Occipital lobe (tissue), 2 donors: ENCODE data around the gene PKP1. TPM values are rescaled to one million over a fixed set of nuclear protein-coding genes. Genes with fewer than 3 reads are reported as not detected.

Experiments used
- DNase-seq: peaks from one replicate; lab custom pipeline; 2025; lab: John Stamatoyannopoulos, UW
- total RNA-seq: library from RNA; depleted of rRNA; stranded (reverse); fragments of >200 nt; gene quantifications from one replicate; pipeline ENCODE4 v1.2.3, GENCODE V29; 2014

PKP1 gene
- total RNA-seq, 1 donor from 2014 or later: 0.16 TPM

DNA sequence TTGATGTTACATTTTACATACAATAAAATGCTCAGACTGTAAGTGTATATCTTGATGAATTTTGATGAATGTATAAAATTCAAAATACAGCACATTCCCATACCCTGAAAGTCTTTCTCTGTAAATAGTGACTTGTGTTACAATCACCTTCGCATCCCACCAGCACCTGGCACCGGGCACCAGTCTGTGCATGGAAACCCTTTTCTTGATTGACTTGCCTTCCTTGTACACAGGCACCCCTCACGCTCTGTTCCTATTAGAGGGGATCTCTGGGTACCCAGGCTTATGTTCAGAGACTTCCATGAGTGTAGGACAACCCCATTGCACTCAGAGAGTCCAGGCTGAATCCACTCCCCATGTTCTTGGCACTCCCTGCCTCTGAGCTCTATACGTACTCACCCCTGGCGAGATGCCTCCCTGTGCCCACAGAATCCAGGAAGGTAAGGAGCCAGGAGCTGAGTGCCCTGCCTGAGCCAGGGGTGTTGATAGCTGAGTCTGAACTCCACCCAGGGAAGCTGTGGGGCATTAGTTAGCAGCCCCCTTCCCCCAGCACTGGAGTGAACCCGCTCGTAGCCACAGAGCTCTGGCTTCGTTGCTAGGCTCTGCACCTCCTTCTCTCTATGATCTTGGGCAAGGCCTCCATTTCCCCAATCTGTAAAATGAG, 22.5 kb upstream of the PKP1 start:
- no peak for DNase-seq

DNA sequence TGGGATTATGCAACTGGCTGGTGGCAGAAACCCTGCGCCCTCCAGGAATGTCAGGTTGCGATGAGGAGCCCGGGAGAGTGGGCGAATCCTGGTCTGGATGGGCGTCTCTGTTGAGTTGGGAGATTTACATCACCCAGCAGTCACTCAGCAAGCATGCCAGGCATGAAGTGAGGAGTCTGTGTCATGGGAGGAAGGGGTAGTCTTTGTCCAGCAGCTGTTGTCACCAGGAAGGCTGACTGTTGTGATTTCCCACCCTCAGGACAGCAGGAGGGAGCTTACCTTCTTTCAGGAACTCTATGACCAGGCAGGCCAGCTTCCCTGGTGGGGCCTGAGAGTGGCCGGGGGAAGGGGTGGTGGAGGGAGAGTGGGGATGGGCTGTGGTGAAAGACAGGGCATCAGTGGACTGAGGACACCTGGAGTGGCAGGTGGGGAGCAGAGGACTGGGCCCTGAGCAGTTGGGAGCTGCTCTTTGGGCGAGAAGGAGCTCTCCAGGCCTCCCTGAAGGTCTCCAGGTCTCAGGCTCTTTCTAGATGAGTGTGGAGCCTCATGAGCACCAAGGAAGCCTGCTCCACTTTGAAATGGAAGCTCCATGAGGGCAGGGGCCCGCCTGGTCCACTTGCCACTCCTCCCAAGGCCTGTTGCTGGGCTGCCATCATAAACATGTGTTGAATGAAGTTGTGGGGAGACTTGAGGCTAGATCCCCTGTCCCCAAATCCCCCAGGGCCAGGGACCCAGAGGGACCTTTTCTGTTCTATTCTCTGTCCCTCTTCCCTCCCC, 21.3 kb upstream of the PKP1 start:
- DNase-seq: no peak

DNA sequence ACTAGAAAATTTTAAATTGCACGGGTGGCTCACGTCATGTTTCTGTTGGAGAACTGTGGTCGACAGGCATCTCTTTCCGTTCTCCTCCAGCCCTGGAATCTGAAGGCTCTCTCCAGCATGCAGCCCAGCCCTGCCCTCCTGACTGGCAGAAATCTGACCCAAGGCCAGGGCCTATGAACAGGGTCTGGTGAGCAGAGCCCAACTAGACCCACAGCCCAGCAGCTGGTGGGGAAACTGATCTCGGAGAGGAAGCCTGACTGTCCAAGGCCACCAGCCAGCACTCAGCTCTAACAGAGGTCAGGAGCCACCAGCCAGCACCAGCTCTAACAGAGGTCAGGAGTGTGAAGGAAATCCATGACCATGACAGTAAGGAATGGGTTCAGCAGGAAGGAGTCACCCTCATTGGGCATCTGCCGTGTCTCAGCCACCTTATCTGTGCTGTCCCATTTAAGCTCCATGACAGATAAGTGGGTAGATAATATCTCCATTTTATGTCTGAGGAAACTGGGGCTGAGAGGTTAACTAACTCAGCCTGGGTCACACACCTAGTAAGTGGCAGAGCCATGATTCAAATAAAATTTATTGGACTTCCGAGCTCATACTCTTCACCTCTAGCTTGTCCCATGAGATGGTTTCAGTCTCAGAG, 20.2 kb upstream of the PKP1 start:
- DNase-seq: no peak

DNA sequence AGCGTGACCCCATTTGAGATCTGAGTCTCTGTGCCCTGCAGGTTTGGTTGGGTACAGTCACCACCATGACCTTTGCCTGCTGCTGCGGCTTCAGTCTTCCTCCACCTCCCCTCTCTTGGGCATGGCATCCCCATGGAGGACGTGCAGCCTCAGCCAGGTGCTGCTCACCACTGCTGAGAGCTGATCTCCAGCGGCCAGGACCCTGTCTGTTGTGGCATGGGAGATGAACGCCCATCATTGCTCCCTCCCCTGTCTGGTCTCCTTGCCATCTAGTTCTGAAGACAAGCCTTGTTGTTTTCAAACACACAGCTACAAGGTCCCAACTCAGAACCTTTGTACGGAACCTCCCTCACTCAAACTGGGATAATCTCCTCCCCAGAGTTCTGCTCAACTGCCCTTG, 19.2 kb upstream of the PKP1 start:
- no peak for DNase-seq

DNA sequence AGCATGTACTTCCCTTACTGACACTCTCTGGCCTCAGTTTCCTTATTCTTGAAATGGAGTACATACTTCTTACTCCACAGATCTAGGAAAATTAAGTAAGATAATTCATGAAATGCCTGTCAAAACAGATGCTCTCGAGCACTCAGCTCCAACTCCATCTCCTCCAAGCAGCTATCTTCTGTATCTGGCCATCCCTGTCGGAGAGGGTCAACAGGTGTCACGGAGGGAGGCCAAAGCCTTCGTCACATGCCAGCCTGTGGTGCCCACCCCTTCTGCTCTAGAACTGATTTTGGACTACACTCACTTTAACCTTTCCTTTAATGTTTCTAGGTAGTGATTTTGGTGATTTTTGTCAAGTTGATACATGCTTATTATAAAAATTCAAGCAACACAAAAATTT, 18.8 kb upstream of the PKP1 start:
- DNase-seq: no peak

DNA sequence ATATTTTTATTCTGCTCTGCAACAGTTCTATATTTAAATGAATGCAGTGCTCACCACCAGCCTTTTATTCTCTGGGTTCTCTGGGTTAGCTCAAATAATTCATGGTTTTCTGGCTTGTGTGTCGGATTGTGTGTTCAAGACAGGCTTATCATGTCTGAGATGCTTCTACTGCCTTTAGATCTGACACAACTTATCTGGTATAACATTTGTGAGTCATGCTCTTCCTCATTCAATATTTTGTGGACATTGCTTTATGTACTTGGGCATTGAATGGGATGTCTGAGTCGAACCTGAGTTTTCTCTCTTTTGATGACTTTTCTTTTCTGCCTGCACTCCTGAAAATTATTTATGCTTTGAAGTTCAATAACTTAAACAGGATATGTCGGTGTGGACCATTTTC, 17.6 kb upstream of the PKP1 start:
- no peak for DNase-seq

- no peak for DNase-seq
These were observed 17.0 kb upstream of the PKP1 start for GRCh38 chr1:201266276-201266675.

DNA sequence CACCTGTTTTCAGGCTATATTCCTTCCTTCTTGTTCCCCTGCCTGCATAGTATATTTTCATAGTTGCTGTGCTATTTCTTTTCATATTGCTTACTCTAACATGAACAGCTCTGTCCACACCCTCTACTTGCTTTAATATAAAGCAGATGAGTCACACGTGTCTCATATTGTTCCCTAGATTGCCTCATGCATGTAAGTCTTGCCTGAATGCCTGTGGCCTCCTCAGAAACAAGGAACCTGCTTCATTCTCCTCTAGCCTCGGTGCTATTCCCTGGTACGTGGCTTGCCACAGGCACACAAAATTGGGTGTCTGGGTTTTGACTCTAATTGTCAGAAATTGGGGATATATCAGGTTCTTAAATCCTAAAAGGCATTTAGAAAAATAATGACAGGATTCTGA, 16.5 kb upstream of the PKP1 start:
- no peak for DNase-seq

DNA sequence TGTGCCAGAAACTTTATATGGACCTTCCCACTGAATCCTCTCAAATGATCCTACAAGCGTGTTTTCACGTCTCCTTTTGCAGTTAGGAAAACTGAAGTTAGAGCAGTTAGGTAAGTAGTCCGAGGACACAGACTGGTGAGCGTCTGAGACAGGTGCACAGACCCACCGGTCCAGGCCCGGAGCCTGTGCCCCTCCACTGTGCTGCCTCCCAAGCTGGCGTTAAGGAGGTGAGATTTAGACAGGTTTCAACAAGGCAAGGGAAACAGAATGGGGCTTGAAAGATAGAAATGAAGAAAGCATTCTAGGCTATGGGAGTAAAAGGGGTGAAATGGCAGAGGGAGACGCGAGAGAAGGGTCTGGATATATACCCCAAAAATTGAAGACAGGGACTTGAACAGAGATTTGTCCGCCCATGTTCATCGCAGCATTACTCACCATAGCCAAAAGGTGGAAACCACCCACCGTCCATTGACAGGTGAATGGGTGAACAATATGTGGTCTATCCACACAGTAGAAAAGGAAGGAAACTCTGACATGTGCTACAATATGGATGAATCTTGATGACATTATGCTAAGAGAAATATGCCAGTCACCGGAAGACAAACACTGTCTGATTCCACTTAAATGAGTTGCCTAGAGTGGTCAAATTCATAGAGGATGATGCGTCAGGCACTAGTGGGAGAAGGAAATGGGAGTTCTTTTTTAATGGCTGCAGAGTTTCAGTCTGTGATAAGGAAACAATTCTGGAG, 15.7 kb upstream of the PKP1 start:
- no peak for DNase-seq

- DNase-seq: peak; percentile 44
These were observed 14.6 kb upstream of the PKP1 start for GRCh38 chr1:201268604-201269151.

DNA sequence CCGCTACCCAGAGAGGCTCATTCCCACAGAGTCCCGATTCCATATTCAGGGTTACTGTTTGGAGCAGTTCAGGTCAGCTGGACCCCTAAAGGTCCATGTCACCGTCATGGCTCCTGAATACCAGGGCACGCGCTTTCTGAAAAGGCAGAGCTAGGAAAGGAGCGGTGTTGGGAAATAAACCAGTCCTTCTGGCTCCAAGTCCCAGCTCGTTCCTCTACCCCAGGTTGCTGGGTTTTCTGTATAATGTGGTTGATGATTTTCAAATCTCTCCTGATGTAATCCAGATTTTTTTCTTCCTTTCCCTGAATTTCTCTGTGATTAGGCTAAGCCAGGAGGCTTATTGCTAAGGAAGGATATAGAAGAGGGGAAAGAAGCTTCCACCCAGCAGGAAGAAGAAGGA, 14.0 kb upstream of the PKP1 start:
- no peak for DNase-seq

- no peak for DNase-seq
These were observed 13.4 kb upstream of the PKP1 start for GRCh38 chr1:201269900-201270410.

- no peak for DNase-seq
These were observed 12.5 kb upstream of the PKP1 start for GRCh38 chr1:201270616-201271390.

DNA sequence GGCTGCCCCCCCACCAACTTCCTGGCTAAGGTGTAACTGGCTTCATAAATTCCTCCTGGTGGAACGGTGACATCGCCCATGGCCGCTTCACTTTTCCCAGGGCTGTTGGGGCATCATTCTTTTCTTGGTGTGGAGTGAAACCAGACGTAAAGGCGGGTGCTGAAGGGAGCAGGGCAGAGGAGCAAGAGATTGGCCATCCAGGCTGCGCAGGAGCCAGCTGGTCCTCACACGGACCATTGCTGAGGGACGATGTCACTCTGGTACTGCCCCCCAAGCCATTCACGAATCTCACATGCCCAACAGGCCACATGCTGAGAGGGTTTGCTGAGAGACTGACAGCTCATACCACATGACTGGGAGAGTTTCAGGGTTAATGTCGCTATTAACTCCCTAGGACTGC, 10.5 kb upstream of the PKP1 start:
- DNase-seq: no peak

DNA sequence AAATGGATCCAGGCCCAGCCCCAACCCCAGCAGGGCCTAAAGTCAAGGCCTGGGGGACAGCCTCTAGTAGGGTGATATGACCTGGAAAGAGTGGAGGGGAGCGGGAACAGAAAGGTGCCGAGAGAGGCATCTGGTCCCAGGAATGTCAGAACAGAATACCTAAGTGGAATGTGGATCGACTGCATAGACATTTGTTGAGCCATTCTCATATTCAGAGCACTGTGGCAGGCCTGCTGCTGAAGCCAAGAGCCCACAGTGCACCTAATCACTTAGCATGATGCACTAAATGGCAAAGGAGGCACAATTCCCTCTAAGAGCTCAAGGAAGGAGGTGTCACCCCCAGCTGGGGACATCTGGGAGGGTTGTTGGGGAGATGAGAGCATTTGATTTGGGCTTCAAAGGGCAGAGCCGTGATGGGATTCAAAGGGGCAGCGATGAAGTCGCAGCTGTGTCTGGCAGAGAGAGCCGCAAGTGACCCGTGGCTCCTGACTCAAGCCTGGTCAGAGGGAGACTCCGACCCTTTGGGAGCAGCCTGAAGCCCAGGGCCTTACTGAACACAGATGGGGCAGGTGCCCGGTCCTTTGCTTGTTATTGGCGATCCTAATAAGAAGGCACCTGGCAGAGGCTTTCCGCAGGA, 8.6 kb upstream of the PKP1 start:
- DNase-seq: no peak

DNA sequence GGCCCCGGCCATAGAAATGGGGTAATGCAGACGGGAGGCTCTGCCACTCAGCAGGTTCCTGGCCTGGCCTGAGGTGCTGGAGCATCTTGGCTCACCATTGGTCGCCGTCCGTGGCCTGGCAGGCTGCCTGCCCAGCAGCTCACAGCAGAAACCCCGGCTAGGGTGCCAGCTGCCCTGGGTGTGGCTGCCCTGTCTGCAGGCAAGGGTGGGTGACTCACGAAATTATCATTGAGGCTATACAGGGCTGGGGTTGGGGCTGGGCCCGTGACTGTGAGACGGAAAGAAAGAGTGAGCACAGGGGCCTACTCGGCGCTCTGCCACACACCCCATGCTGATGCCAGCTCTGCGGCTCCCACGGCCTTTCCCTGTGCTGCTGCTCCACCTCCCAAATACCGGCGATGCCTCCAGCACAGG, 8.0 kb upstream of the PKP1 start:
- no peak for DNase-seq

DNA sequence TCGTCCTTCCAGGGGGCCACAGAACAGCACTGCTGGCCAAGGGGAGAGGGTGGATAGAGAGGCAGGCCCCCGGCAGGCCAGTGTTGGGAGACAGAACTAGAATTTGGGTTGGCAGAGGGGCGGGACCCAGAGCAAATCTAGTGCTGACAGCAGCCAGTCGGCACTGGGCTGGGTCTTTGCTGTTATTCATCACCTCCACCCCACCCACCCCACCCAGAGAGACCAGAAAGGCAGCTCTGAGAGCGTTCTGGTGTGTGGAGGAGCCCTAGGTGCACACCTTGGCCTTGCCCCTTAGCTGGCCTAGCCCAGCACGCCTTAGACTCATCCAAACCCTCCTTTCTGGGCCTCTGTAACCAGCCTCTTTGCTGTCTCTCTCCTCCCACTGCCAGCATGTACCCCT, 6.4 kb upstream of the PKP1 start:
- DNase-seq: no peak

DNA sequence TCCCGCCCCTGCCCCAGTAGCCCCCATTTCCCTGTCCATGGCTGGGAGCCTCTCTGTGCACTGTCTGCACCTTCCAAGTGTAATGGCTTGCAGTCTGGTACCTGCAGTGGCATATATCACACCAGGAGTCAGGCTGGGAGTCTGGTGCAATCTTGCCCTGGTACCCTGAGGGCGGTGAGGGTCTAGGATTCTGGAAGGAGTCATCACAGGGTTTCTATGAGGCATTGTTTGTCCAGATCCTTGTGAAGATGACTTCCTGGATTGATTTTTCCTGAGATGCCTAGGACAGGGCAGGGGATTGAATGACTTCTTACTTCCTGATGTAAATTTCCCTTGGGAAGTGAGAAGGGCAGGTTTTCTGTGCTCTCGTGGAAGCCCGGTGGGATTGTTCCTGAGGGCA, 5.9 kb upstream of the PKP1 start:
- DNase-seq: no peak

DNA sequence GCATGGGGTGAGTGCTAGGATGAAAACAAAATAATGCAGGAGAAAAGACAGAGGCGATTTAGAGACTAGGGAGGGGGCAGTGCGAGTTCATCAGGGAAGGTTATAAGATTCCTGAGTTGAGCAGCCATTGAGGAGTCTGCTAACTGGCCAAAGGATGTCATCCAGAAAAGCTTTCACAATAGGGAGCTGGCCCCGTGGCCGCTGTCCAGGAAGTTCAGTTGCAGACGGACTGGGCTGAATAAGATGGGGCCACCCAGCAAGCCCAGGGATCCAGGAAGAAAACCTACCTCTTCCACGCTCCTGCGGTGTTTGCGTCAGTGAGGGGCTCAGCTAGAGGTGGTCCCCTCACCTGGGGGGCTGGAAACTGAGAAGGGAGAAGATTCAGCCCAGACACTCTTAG, 4.0 kb upstream of the PKP1 start:
- DNase-seq: no peak

- DNase-seq: no peak
These were observed 2.4 kb upstream of the PKP1 start for GRCh38 chr1:201280884-201281283.
